Fibroblast of peridontal ligament (primary cell): ENCODE measurements around the gene RFC2.
"Not testable (repeated sequence)": the region's sequence is repeated elsewhere in the genome, so short reads cannot be mapped to it uniquely, and the experiment has no call there.

Source experiments
- DNase-seq: peaks from one replicate; pipeline ENCODE4 v3.0.0-alpha.2; 2010; ENCODE audit errors: extremely low read depth

The RFC2 gene

GRCh38 chr7:74282748-74283459 is 28.7 kb upstream of the RFC2 start:
- no peak for DNase-seq

- DNase-seq = peak; percentile 36
Measured at GRCh38 chr7:74280985-74281384, 26.8 kb upstream of the RFC2 start.

- DNase-seq = no peak
Measured at GRCh38 chr7:74277636-74278035, 23.4 kb upstream of the RFC2 start.

- no peak for DNase-seq
Measured at GRCh38 chr7:74275401-74275881, 21.2 kb upstream of the RFC2 start.

GRCh38 chr7:74272305-74273038 is 18.3 kb upstream of the RFC2 start:
- DNase-seq = peak; percentile 91

- no peak for DNase-seq
Measured at GRCh38 chr7:74271742-74272141, 17.5 kb upstream of the RFC2 start.

GRCh38 chr7:74269757-74270277 is 15.6 kb upstream of the RFC2 start:
- DNase-seq = peak; percentile 69

- no peak for DNase-seq
Measured at GRCh38 chr7:74267756-74268565, 13.8 kb upstream of the RFC2 start.

GRCh38 chr7:74266191-74266963 is 12.2 kb upstream of the RFC2 start:
- DNase-seq = no peak

- no peak for DNase-seq
Measured at GRCh38 chr7:74263399-74264120, 9.4 kb upstream of the RFC2 start.

- no peak for DNase-seq
Measured at GRCh38 chr7:74262639-74263398, 8.6 kb upstream of the RFC2 start.

- DNase-seq = no peak
Measured at GRCh38 chr7:74258639-74259038, 4.4 kb upstream of the RFC2 start.

GRCh38 chr7:74256491-74257408 is 2.6 kb upstream of the RFC2 start:
- peak; percentile 99 for DNase-seq

GRCh38 chr7:74255461-74255860 is 1.3 kb upstream of the RFC2 start:
- not testable (repeated sequence) for DNase-seq

- DNase-seq = no peak
Measured at GRCh38 chr7:74254858-74255379, 720 bp upstream of the RFC2 start.

GRCh38 chr7:74253835-74254128 is 417 bp downstream of the RFC2 start:
- no peak for DNase-seq

- DNase-seq = no peak
Measured at GRCh38 chr7:74253331-74253730, 868 bp downstream of the RFC2 start.

GRCh38 chr7:74252893-74253292 is 1.3 kb downstream of the RFC2 start:
- no peak for DNase-seq

- DNase-seq = not testable (repeated sequence)
Measured at GRCh38 chr7:74249058-74249457, 5.1 kb downstream of the RFC2 start.
